Suprapubic skin (tissue), 3 donors: ENCODE measurements around the gene SCTR.

ENCODE experiments used
- EP300 ChIP-seq: sonication (generic); formaldehyde crosslinking; IDR thresholded peaks from one replicate; pipeline ENCODE4 v1.6.1; 2017; ENCODE audit warnings: antibody characterized with exemption
- TF ChIP-seq, protein P1 (sequence below), 2 donors: fragments of 200-600 bp in 1 of 2; fragments of 450-650 bp in 1 of 2; sonication (generic) in 1 of 2; IDR thresholded peaks; one replicate each; pipeline ENCODE4 v1.5.1; 2016 to 2019; ENCODE audit warnings: antibody characterized with exemption in 2 of 2, mild to moderate bottlenecking in 1 of 2, moderate library complexity in 1 of 2

DNA sequence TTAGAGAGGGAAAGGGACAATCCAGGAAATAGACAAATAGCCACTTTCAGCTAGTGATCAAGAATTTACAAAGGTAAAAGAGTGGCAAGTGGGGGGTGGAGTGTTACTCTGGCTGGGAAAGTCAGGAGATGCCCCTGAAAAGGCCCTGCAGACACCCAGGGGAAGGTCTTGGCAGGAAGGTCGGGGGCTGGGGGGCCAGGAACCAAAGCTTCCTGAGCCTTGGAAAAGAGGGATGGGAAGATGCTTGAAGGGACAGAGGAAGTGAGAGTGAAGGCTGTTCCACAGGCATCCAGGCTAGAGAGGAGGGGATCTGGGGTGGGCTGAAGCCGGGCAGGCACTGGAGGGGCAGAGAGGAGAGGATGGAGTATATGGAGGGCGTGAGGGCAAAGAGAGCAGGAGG is 96.5 kb downstream of the SCTR start:
- TF ChIP-seq, protein P1, sequence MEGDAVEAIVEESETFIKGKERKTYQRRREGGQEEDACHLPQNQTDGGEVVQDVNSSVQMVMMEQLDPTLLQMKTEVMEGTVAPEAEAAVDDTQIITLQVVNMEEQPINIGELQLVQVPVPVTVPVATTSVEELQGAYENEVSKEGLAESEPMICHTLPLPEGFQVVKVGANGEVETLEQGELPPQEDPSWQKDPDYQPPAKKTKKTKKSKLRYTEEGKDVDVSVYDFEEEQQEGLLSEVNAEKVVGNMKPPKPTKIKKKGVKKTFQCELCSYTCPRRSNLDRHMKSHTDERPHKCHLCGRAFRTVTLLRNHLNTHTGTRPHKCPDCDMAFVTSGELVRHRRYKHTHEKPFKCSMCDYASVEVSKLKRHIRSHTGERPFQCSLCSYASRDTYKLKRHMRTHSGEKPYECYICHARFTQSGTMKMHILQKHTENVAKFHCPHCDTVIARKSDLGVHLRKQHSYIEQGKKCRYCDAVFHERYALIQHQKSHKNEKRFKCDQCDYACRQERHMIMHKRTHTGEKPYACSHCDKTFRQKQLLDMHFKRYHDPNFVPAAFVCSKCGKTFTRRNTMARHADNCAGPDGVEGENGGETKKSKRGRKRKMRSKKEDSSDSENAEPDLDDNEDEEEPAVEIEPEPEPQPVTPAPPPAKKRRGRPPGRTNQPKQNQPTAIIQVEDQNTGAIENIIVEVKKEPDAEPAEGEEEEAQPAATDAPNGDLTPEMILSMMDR (IDR thresholded peaks at IDR 0.05) = no peak
- TF ChIP-seq EP300 = no peak
